Neuronal stem cell (in vitro differentiated cells): Measurements from ENCODE around the gene USP32.

Experiments
- DNase-seq: peaks from one replicate; pipeline ENCODE4 v3.0.0-alpha.2; 2013; ENCODE audit warnings: low spot score
- H2AFZ ChIP-seq: one replicate; pipeline ENCODE4 v1.6.1; 2013; ENCODE audit warnings: mild to moderate bottlenecking, low read length, inconsistent platforms
- H2AK5ac ChIP-seq: 2 replicates; pipeline ENCODE4 v1.6.1; 2013; ENCODE audit warnings: low read depth, mild to moderate bottlenecking, inconsistent platforms, low read length, moderate library complexity, mixed read lengths
- H2BK120ac ChIP-seq: 2 replicates; pipeline ENCODE4 v1.6.1; 2013; ENCODE audit warnings: low read depth, mild to moderate bottlenecking, inconsistent platforms, low read length, moderate library complexity, mixed read lengths
- H2BK12ac ChIP-seq: one replicate; pipeline ENCODE4 v1.6.1; 2013; ENCODE audit warnings: low read length, inconsistent platforms
- H2BK15ac ChIP-seq: 2 replicates; pipeline ENCODE4 v1.6.1; 2013; ENCODE audit warnings: mild to moderate bottlenecking, low read length, inconsistent platforms, mixed read lengths
- H2BK5ac ChIP-seq: one replicate; pipeline ENCODE4 v1.6.1; 2013; ENCODE audit warnings: inconsistent platforms, mild to moderate bottlenecking, low read length, moderate library complexity
- H3K14ac ChIP-seq: one replicate; pipeline ENCODE4 v1.6.1; 2013; ENCODE audit warnings: low read length, inconsistent platforms
- H3K18ac ChIP-seq: 2 replicates; pipeline ENCODE4 v1.6.1; 2013; ENCODE audit warnings: low read length, inconsistent platforms
- H3K23ac ChIP-seq: 2 replicates; pipeline ENCODE4 v1.6.1; 2013; ENCODE audit warnings: low read depth, mild to moderate bottlenecking, mixed read lengths, low read length, inconsistent platforms; ENCODE audit not compliant: poor library complexity
- H3K27ac ChIP-seq: replicated peaks from 3 replicates; pipeline ENCODE4 v1.5.1; 2013; ENCODE audit warnings: low read length, inconsistent platforms
- H3K27me3 ChIP-seq, 3 experiments: 2 replicates each; pipeline ENCODE4 v1.6.1; 2013; ENCODE audit warnings: low read length in 3 of 3, mild to moderate bottlenecking in 2 of 3, inconsistent platforms in 1 of 3, low read depth in 1 of 3, mixed read lengths in 1 of 3, moderate library complexity in 1 of 3; ENCODE audit not compliant: control insufficient read depth in 3 of 3, insufficient read depth in 3 of 3
- H3K36me3 ChIP-seq, 2 donors: replicated peaks in 1 of 2; 2 replicates each; pipeline ENCODE4 v1.6.1; 2013; ENCODE audit warnings: low read length in 2 of 2; ENCODE audit not compliant: control insufficient read depth in 2 of 2, insufficient read depth in 2 of 2
- H3K4ac ChIP-seq: 2 replicates; pipeline ENCODE4 v1.6.1; 2013; ENCODE audit warnings: inconsistent platforms, mild to moderate bottlenecking, low read length, moderate library complexity
- H3K4me1 ChIP-seq, 2 donors: 1 replicate in 1 of 2; 2 replicates in 1 of 2; pipeline ENCODE4 v1.6.1; 2013; ENCODE audit warnings: low read length in 2 of 2, low read depth in 1 of 2; ENCODE audit not compliant: control insufficient read depth in 2 of 2, insufficient read depth in 1 of 2
- H3K4me2 ChIP-seq: one replicate; pipeline ENCODE4 v1.6.1; 2013; ENCODE audit warnings: mild to moderate bottlenecking, low read length, inconsistent platforms; ENCODE audit not compliant: insufficient read depth, poor library complexity, severe bottlenecking
- H3K4me3 ChIP-seq, 2 donors: 2 replicates each; pipeline ENCODE4 v1.5.1; 2013; ENCODE audit warnings: low read length in 2 of 2, mild to moderate bottlenecking in 2 of 2, inconsistent platforms in 1 of 2, moderate library complexity in 1 of 2
- H3K79me1 ChIP-seq: one replicate; pipeline ENCODE4 v1.6.1; 2013; ENCODE audit warnings: low read depth, mild to moderate bottlenecking, inconsistent platforms, low read length, moderate library complexity
- H3K9ac ChIP-seq: one replicate; pipeline ENCODE4 v1.6.1; 2013; ENCODE audit warnings: mild to moderate bottlenecking, low read depth, low read length, inconsistent platforms; ENCODE audit not compliant: poor library complexity
- H3K9me3 ChIP-seq, 2 donors: replicated peaks in 1 of 2; 2 replicates each; pipeline versions ENCODE3 to v1.6.1; 2013; ENCODE audit warnings: low read length in 2 of 2, mild to moderate bottlenecking in 2 of 2, inconsistent platforms in 1 of 2, low read depth in 1 of 2, mixed read lengths in 1 of 2, moderate library complexity in 1 of 2; ENCODE audit not compliant: control insufficient read depth in 2 of 2, insufficient read depth in 1 of 2
- H4K8ac ChIP-seq: one replicate; pipeline ENCODE4 v1.6.1; 2013; ENCODE audit warnings: low read depth, mild to moderate bottlenecking, inconsistent platforms, low read length, moderate library complexity
- H4K91ac ChIP-seq: one replicate; pipeline ENCODE4 v1.6.1; 2013; ENCODE audit warnings: low read length, low read depth, mild to moderate bottlenecking, inconsistent platforms; ENCODE audit not compliant: poor library complexity
- WGBS, 2 donors: extraction: QIAGEN DNeasy Blood & Tissue Kit; methylation state at CpG; one replicate each; pipeline ENCODE4 v1.1.7; 2013; ENCODE audit warnings: missing lambda C conversion rate in 2 of 2, mixed read lengths in 1 of 2; ENCODE audit not compliant: insufficient read length in 2 of 2, insufficient replicate concordance in 1 of 2; ENCODE audit errors: extremely low coverage in 2 of 2; 5-methylcytosine and 5-hydroxymethylcytosine counted together

USP32 gene

DNA sequence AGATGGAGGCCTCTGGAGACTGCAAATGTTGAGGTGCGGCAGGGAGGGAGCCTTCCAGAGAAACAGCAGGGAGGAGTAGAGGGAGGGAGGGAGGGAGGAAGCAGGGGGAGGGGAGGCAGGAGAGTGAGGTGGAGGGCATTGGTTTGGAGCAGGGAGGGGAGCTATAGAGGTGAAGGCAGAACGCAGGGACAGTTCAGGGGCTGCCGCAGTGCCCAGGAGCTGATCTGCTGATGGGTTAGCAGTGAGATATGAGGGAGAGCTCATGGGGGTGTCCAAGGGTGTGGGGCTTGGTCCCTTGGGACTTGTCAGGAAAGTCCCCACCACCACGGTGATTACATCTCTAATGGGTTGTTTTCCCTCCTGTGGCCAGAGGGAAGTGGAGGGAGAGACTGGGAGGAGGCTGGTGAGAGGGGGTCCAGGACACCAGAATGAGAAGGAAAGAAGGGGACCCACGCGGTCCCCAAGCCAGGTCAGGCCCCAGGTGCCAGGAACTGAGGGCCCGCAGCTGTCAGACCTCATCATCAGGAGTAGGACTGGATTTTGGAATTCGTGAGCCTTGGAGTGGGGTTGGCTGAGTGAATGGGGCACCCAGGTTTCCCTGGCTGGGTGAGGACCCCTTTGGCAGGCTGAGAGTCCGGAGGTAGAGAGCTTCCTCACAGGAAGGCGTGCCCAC is 231.0 kb downstream of the USP32 start:
- peak overlapping the region; percentile 12 for H3K4me2 ChIP-seq
- no peak overlapping the region for H3K4me3 ChIP-seq
- peaks cover 0 to 24% (median 0%) of the 10 kb centered on the region in 3 experiments for H3K27me3 ChIP-seq
- no peak overlapping the region for H2BK5ac ChIP-seq
- peak overlapping the region; percentile 91 for H3K18ac ChIP-seq
- peak overlapping the region; percentile 23 for H2AFZ ChIP-seq
- no peaks in the 10 kb centered on the region for H3K9me3 ChIP-seq
- H3K79me1 ChIP-seq = no peaks in the 10 kb centered on the region
- H2BK12ac ChIP-seq = no peak overlapping the region
- no peak overlapping the region for H2BK120ac ChIP-seq
- H3K4ac ChIP-seq = no peak overlapping the region
- H3K4me1 ChIP-seq = peaks cover 39 to 41% of the 10 kb centered on the region in 2 donors
- no peak overlapping the region for H3K9ac ChIP-seq
- H3K27ac ChIP-seq = no peak overlapping the region
- H3K14ac ChIP-seq = no peak overlapping the region
- no peak overlapping the region for H4K8ac ChIP-seq
- no peak overlapping the region for H2BK15ac ChIP-seq
- no peak for DNase-seq
- peaks cover 0 to 2% of the 10 kb centered on the region in 2 donors for H3K36me3 ChIP-seq
- WGBS, 2 donors = no CpG with 5 or more reads among the region's 10 CpGs
- no peak overlapping the region for H3K23ac ChIP-seq
- H2AK5ac ChIP-seq = peak overlapping the region; percentile 77
- H4K91ac ChIP-seq = no peak overlapping the region

DNA sequence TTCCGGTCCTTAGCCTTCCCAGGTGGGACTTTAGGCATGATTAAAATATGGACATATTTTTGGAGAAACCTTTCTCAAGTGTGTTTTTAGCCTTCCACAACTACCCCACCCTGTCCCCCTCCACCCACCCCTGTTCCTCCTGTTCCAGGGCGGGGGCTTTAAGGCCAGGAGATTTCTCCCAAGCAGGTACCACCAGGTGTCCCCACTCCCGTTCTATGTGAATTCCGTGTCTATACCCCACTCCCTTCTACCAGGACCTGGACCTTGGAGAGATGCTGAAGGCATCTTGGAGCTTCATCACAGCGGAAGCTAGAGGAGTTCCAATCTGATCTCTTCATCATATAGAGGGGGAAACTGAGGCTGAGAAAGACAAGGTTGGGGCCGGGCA is 232.5 kb downstream of the USP32 start:
- Histone ChIP-seq H4K91ac (no peak overlapping the region), H2AK5ac (no peak overlapping the region), H3K27ac (no peak overlapping the region), H3K79me1 (peaks cover 1% of the 10 kb centered on the region), H3K9me3 (no peaks in the 10 kb centered on the region), H2BK5ac (no peak overlapping the region), H2BK12ac (no peak overlapping the region), H3K4me3 (no peak overlapping the region), H4K8ac (no peak overlapping the region), H2BK120ac (no peak overlapping the region), H3K18ac (no peak overlapping the region), H3K4ac (no peak overlapping the region), H3K14ac (no peak overlapping the region), H2AFZ (peak overlapping the region; percentile 88), H3K36me3 (peaks cover 0 to 2% of the 10 kb centered on the region in 2 donors), H3K4me1 (peaks cover 41 to 47% of the 10 kb centered on the region in 2 donors), H3K9ac (no peak overlapping the region), H3K4me2 (no peak overlapping the region), H3K23ac (no peak overlapping the region), H2BK15ac (peak overlapping the region; percentile 79), H3K27me3 (peaks cover 0 to 39% (median 0%) of the 10 kb centered on the region in 3 experiments)
- no CpG with 5 or more reads among the region's 6 CpGs for WGBS, 2 donors
- no peak for DNase-seq

GRCh38 chr17:60158751-60159478 is 233.0 kb downstream of the USP32 start:
- Histone ChIP-seq H3K27ac (no peak overlapping the region), H3K4me1 (peaks cover 41 to 48% of the 10 kb centered on the region in 2 donors)

DNA sequence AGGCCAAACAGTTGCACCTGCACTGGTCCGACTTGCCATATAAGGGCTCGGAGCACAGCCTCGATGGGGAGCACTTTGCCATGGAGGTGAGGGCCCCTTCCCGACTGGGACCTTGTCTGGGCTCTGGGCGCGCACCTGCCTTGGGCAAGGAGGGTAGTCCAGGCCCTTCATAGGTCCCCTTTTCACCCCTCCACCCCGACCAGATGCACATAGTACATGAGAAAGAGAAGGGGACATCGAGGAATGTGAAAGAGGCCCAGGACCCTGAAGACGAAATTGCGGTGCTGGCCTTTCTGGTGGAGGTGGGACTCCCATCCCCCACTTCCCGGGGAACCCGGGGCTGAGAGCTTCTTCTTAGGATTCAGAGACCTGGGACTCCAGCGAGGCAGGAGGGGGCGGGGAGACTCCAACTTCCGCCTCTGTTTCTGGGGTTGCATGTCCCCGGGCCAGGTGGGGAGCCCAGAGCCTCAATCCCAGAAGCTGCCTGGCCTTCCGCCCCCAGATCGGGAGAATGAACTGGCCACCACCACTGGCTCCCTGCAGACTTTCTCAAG is 234.4 kb downstream of the USP32 start:
- peaks cover 0 to 54% (median 0%) of the 10 kb centered on the region in 3 experiments for H3K27me3 ChIP-seq
- H3K79me1 ChIP-seq = peaks cover 1% of the 10 kb centered on the region
- H3K27ac ChIP-seq = no peak overlapping the region
- WGBS, 2 donors = no CpG with 5 or more reads among the region's 18 CpGs
- H4K8ac ChIP-seq = no peak overlapping the region
- peak overlapping the region; percentile 28 for H3K14ac ChIP-seq
- no peak overlapping the region for H2BK15ac ChIP-seq
- peak overlapping the region; percentile 50 for H2BK12ac ChIP-seq
- H3K4me1 ChIP-seq = peaks cover 28 to 39% of the 10 kb centered on the region in 2 donors
- H4K91ac ChIP-seq = no peak overlapping the region
- no peaks in the 10 kb centered on the region for H3K9me3 ChIP-seq
- peaks cover 0 to 2% of the 10 kb centered on the region in 2 donors for H3K36me3 ChIP-seq
- no peak overlapping the region for H3K4me3 ChIP-seq
- H2AFZ ChIP-seq = no peak overlapping the region
- peak overlapping the region; percentile 16 for H3K9ac ChIP-seq
- no peak overlapping the region for H3K4ac ChIP-seq
- H3K4me2 ChIP-seq = no peak overlapping the region
- no peak overlapping the region for H2BK120ac ChIP-seq
- H2AK5ac ChIP-seq = peak overlapping the region; percentile 63
- H3K18ac ChIP-seq = peak overlapping the region; percentile 31
- peak overlapping the region; percentile 73 for H2BK5ac ChIP-seq
- H3K23ac ChIP-seq = no peak overlapping the region
- DNase-seq = no peak

More at GRCh38 chr17:60158751-60159478, 233.0 kb downstream of the USP32 start:
- peak overlapping the region; percentile 20 for H2AK5ac ChIP-seq
- H3K18ac ChIP-seq = peak overlapping the region; percentile 80
- H3K9ac ChIP-seq = no peak overlapping the region
- H2BK15ac ChIP-seq = peak overlapping the region; percentile 32
- H2BK120ac ChIP-seq = no peak overlapping the region
- no peak overlapping the region for H2BK12ac ChIP-seq
- no peaks in the 10 kb centered on the region for H3K9me3 ChIP-seq
- no CpG with 5 or more reads among the region's 19 CpGs for WGBS, 2 donors
- no peak overlapping the region for H3K4me2 ChIP-seq
- peak overlapping the region in 1 of 2 donors; percentile 23 for H3K4me3 ChIP-seq
- H2BK5ac ChIP-seq = no peak overlapping the region
- H3K27me3 ChIP-seq = peaks cover 0 to 43% (median 0%) of the 10 kb centered on the region in 3 experiments
- no peak overlapping the region for H4K91ac ChIP-seq
- DNase-seq = no peak
- no peak overlapping the region for H3K14ac ChIP-seq
- peak overlapping the region; percentile 88 for H2AFZ ChIP-seq
- H3K36me3 ChIP-seq = peaks cover 0 to 2% of the 10 kb centered on the region in 2 donors
- H3K23ac ChIP-seq = peak overlapping the region; percentile 75
- no peak overlapping the region for H4K8ac ChIP-seq
- peaks cover 1% of the 10 kb centered on the region for H3K79me1 ChIP-seq
- H3K4ac ChIP-seq = no peak overlapping the region
